H1 (cell line): ENCODE data around the gene CYTIP. TPM values are rescaled to one million over a fixed set of nuclear protein-coding genes. Genes with fewer than 3 reads are reported as not detected.

ENCODE experiments used
- CTCF ChIA-PET: fragments of 300-600 bp; sonication (Branson Sonifier 250); formaldehyde crosslinking; loops from one replicate; lab custom pipeline; 2021; ENCODE audit not compliant: partially characterized antibody; lab: Charles Lee
- POLR2A ChIA-PET: fragments of 300-600 bp; sonication (Branson Sonifier 250); formaldehyde crosslinking; loops from one replicate; lab custom pipeline; 2021; ENCODE audit warnings: inconsistent platforms; ENCODE audit not compliant: partially characterized antibody; lab: Charles Lee
- DNase-seq, 2 experiments: peaks; one replicate each; pipeline versions ENCODE4 v3.0.0 to v3.0.0-alpha.2; 2010 to 2022; ENCODE audit warnings: low spot score in 2 of 2, low read depth in 1 of 2, mixed read lengths in 1 of 2
- FAIRE-seq: peaks from 2 replicates; lab custom pipeline; 2011; peaks lifted over from hg19 to GRCh38; lab: Jason Lieb, UNC
- H2AFZ ChIP-seq: 2 replicates; pipeline ENCODE4 v1.8.1; 2012; ENCODE audit warnings: low read length, inconsistent platforms
- H2AK5ac ChIP-seq: 2 replicates; pipeline ENCODE4 v1.6.1; 2013; ENCODE audit warnings: low read depth, low read length
- H2BK120ac ChIP-seq: replicated peaks from 2 replicates; pipeline ENCODE3; 2013; ENCODE audit warnings: low read depth, low read length, inconsistent platforms
- H2BK12ac ChIP-seq: 2 replicates; pipeline ENCODE4 v1.6.1; 2013; ENCODE audit warnings: low read depth, low read length
- H2BK15ac ChIP-seq: 2 replicates; pipeline ENCODE4 v1.6.1; 2013; ENCODE audit warnings: low read length
- H2BK20ac ChIP-seq: 2 replicates; pipeline ENCODE4 v1.6.1; 2013; ENCODE audit warnings: low read length
- H2BK5ac ChIP-seq: 2 replicates; pipeline ENCODE4 v1.6.1; 2013; ENCODE audit warnings: low read depth, low read length
- H3K14ac ChIP-seq: 2 replicates; pipeline ENCODE4 v1.6.1; 2013; ENCODE audit warnings: inconsistent platforms; ENCODE audit not compliant: insufficient read length
- H3K18ac ChIP-seq: 2 replicates; pipeline ENCODE4 v1.6.1; 2013; ENCODE audit warnings: low read length; ENCODE audit errors: extremely low read depth
- H3K23ac ChIP-seq: 2 replicates; pipeline ENCODE4 v1.6.1; 2013; ENCODE audit warnings: inconsistent platforms; ENCODE audit not compliant: insufficient read length
- H3K23me2 ChIP-seq: 2 replicates; pipeline ENCODE4 v1.6.1; 2013; ENCODE audit warnings: low read depth, low read length
- H3K27ac ChIP-seq: 2 replicates; pipeline ENCODE4 v1.6.1; 2011; ENCODE audit warnings: low read depth, low read length, inconsistent platforms
- H3K27me3 ChIP-seq, 4 experiments: replicated peaks in 1 of 4; 1 replicate in 1 of 4; 2 replicates in 3 of 4; pipeline versions ENCODE4 v1.6.1 to v1.8.1; 2011 to 2013; ENCODE audit warnings: low read length in 3 of 4, mild to moderate bottlenecking in 3 of 4, inconsistent platforms in 2 of 4, mixed read lengths in 2 of 4, moderate library complexity in 1 of 4; ENCODE audit not compliant: control insufficient read depth in 3 of 4, insufficient read depth in 3 of 4; ENCODE audit errors: extremely low read depth in 1 of 4
- H3K36me3 ChIP-seq, 4 experiments: 2 replicates each; pipeline versions ENCODE4 v1.6.1 to v1.8.1; 2011 to 2013; ENCODE audit warnings: mild to moderate bottlenecking in 4 of 4, low read length in 3 of 4, moderate library complexity in 2 of 4, control low read depth in 1 of 4, inconsistent platforms in 1 of 4; ENCODE audit not compliant: insufficient read depth in 4 of 4, control insufficient read depth in 2 of 4
- H3K4ac ChIP-seq: replicated peaks from 2 replicates; pipeline ENCODE3; 2013; ENCODE audit warnings: low read length, low read depth, mixed read lengths, inconsistent platforms; ENCODE audit not compliant: insufficient read length
- H3K4me1 ChIP-seq, 4 experiments: replicated peaks in 1 of 4; 1 replicate in 1 of 4; 2 replicates in 3 of 4; pipeline versions ENCODE4 v1.6.1 to v1.8.1; 2011 to 2013; ENCODE audit warnings: low read length in 3 of 4, inconsistent platforms in 2 of 4, mixed read lengths in 1 of 4; ENCODE audit not compliant: insufficient read depth in 4 of 4, control insufficient read depth in 3 of 4
- H3K4me2 ChIP-seq, 2 experiments: 2 replicates each; pipeline versions ENCODE4 v1.6.1 to v1.8.1; 2011 to 2013; ENCODE audit warnings: low read depth in 2 of 2, low read length in 2 of 2, control low read depth in 1 of 2, inconsistent platforms in 1 of 2, mild to moderate bottlenecking in 1 of 2; ENCODE audit not compliant: insufficient read depth in 1 of 2
- H3K4me3 ChIP-seq, 4 experiments: fragments of 200-600, 300-600 bp in 1 of 4; sonication (generic), shearing (Covaris generic), sonication (Bioruptor Twin) in 1 of 4; 2 replicates each; pipeline versions ENCODE4 v1.5.1 to v1.8.1; 2011 to 2016; ENCODE audit warnings: low read length in 4 of 4, low read depth in 3 of 4, control low read depth in 2 of 4, inconsistent platforms in 2 of 4, mild to moderate bottlenecking in 2 of 4, mixed read lengths in 1 of 4, moderate library complexity in 1 of 4; ENCODE audit not compliant: insufficient read depth in 2 of 4; ENCODE audit errors: extremely low read depth in 1 of 4
- H3K56ac ChIP-seq: replicated peaks from 2 replicates; pipeline ENCODE3; 2013; ENCODE audit warnings: low read depth, mild to moderate bottlenecking, mixed read lengths, low read length, inconsistent platforms; ENCODE audit not compliant: insufficient read length
- H3K79me1 ChIP-seq: 2 replicates; pipeline ENCODE4 v1.6.1; 2013; ENCODE audit warnings: low read depth, low read length, control low read depth
- H3K79me2 ChIP-seq, 2 experiments: 2 replicates each; pipeline versions ENCODE4 v1.6.1 to v1.8.1; 2012 to 2013; ENCODE audit warnings: low read length in 2 of 2, mild to moderate bottlenecking in 2 of 2, inconsistent platforms in 1 of 2; ENCODE audit not compliant: insufficient read depth in 2 of 2, control insufficient read depth in 1 of 2
- H3K9ac ChIP-seq, 4 experiments: replicated peaks in 1 of 4; 1 replicate in 1 of 4; 2 replicates in 3 of 4; pipeline versions ENCODE4 v1.6.1 to v1.8.1; 2011 to 2013; ENCODE audit warnings: low read depth in 3 of 4, low read length in 3 of 4, control low read depth in 2 of 4, mild to moderate bottlenecking in 2 of 4, moderate library complexity in 2 of 4, inconsistent platforms in 1 of 4; ENCODE audit errors: extremely low read depth in 1 of 4
- H3K9me3 ChIP-seq, 2 experiments: 2 replicates each; pipeline versions ENCODE4 v1.6.1 to v1.8.1; 2012 to 2013; ENCODE audit warnings: mild to moderate bottlenecking in 2 of 2, moderate library complexity in 2 of 2, control low read depth in 1 of 2, inconsistent platforms in 1 of 2, low read depth in 1 of 2, low read length in 1 of 2, mixed read lengths in 1 of 2; ENCODE audit not compliant: insufficient read depth in 2 of 2
- H4K20me1 ChIP-seq, 2 experiments: replicated peaks in 1 of 2; 2 replicates each; pipeline versions ENCODE3 to v1.8.1; 2011 to 2013; ENCODE audit warnings: inconsistent platforms in 2 of 2, low read length in 2 of 2, mild to moderate bottlenecking in 1 of 2; ENCODE audit not compliant: insufficient read depth in 2 of 2, control insufficient read depth in 1 of 2
- H4K5ac ChIP-seq: 2 replicates; pipeline ENCODE4 v1.6.1; 2013; ENCODE audit warnings: low read length, low read depth, mixed read lengths, inconsistent platforms; ENCODE audit not compliant: insufficient read length
- H4K8ac ChIP-seq: 2 replicates; pipeline ENCODE4 v1.8.0; 2013; ENCODE audit warnings: mild to moderate bottlenecking, moderate library complexity, low read length, inconsistent platforms; ENCODE audit not compliant: insufficient read depth; ENCODE audit errors: extremely low read depth
- H4K91ac ChIP-seq: replicated peaks from 2 replicates; pipeline ENCODE3; 2013; ENCODE audit warnings: low read length, mixed read lengths, inconsistent platforms; ENCODE audit not compliant: insufficient read length
- CBX5 ChIP-seq: fragments of 300-800, 300-1000 bp; sonication (generic); IDR thresholded peaks from 2 replicates; pipeline ENCODE4 v1.7.1; 2016; ENCODE audit warnings: antibody characterized with exemption, low read length, low read depth
- CHD2 ChIP-seq: IDR thresholded peaks from 2 replicates; pipeline ENCODE4 v1.6.1; 2012; ENCODE audit warnings: low read length, improper control_type of control experiment
- EGR1 ChIP-seq: IDR thresholded peaks from 2 replicates; pipeline ENCODE4 v1.6.1; 2011; ENCODE audit warnings: low read depth, low read length, borderline replicate concordance
- HDAC6 ChIP-seq: IDR thresholded peaks from one replicate; pipeline ENCODE4 v1.7.1; 2012; ENCODE audit warnings: low read depth, mild to moderate bottlenecking, inconsistent platforms, low read length, moderate library complexity
- POLR2A ChIP-seq, 2 experiments: IDR thresholded peaks; 1 replicate in 1 of 2; 2 replicates in 1 of 2; pipeline ENCODE4 v1.6.1; 2011; ENCODE audit warnings: low read depth in 2 of 2, low read length in 2 of 2, mild to moderate bottlenecking in 2 of 2; ENCODE audit errors: control extremely low read depth in 1 of 2
- SIX5 ChIP-seq: IDR thresholded peaks from 2 replicates; pipeline ENCODE4 v1.6.1; 2011; ENCODE audit warnings: mild to moderate bottlenecking, low read depth, low read length
- SP2 ChIP-seq: IDR thresholded peaks from 2 replicates; pipeline ENCODE4 v1.6.1; 2012; ENCODE audit warnings: mild to moderate bottlenecking, low read length, inconsistent platforms
- SP4 ChIP-seq: IDR thresholded peaks from 2 replicates; pipeline ENCODE4 v1.6.1; 2012; ENCODE audit warnings: low read length, inconsistent platforms
- TAF7 ChIP-seq: optimal IDR thresholded peaks from 2 replicates; pipeline ENCODE3; 2011; ENCODE audit warnings: low read depth, mild to moderate bottlenecking, inconsistent platforms, low read length, moderate library complexity, borderline replicate concordance
- TBP ChIP-seq: IDR thresholded peaks from 2 replicates; pipeline ENCODE4 v1.6.1; 2011; ENCODE audit warnings: low read depth, low read length, improper control_type of control experiment
- YY1 ChIP-seq: IDR thresholded peaks from 2 replicates; pipeline ENCODE4 v1.6.1; 2011; ENCODE audit warnings: low read depth, mild to moderate bottlenecking, low read length
- WGBS, 2 experiments: shearing (Covaris generic) in 1 of 2; methylation state at CpG; one replicate each; pipeline versions ENCODE4 v1.1.6 to v1.1.7; 2013 to 2015; ENCODE audit warnings: low lambda C conversion rate in 2 of 2, mixed read lengths in 2 of 2, inconsistent platforms in 1 of 2, low coverage in 1 of 2, missing lambda C conversion rate in 1 of 2; ENCODE audit not compliant: insufficient replicate concordance in 2 of 2, insufficient coverage in 1 of 2, insufficient read length in 1 of 2; ENCODE audit errors: extremely low coverage in 1 of 2, missing lambda C conversion rate in 1 of 2; 5-methylcytosine and 5-hydroxymethylcytosine counted together
- polyA plus RNA-seq, 7 experiments: library from polyadenylated mRNA; depleted of rRNA in 3 of 7; stranded (reverse) in 5 of 7; unstranded in 2 of 7; fragments of >200 nt in 5 of 7; fragments of 200-250 nt in 2 of 7; gene quantifications; 1 replicate in 5 of 7; 2 replicates in 1 of 7; 4 replicates in 1 of 7; pipeline versions ENCODE4 v1.2.1 to v1.2.3, GENCODE V29; 2011 to 2013; ENCODE audit warnings: missing spikeins in 2 of 7, mixed read lengths in 2 of 7
- total RNA-seq: library from RNA; stranded (reverse); fragmentation: NEBNext Ultra II Directional; extraction: Animal tissue kit (Norgen Biotek cat#: 25700); gene quantifications from 2 replicates; pipeline ENCODE4 v1.2.1, GENCODE V29; 2021
- TF ChIP-seq, protein P1 (sequence below): IDR thresholded peaks from 2 replicates; pipeline ENCODE4 v1.6.1; 2012; ENCODE audit warnings: low read length, inconsistent platforms

Gene CYTIP
- total and polyA plus RNA-seq, 2 of the 8 experiments (the other 6 are each of a cell fraction or from before 2014, with no cell fraction given), result 0.12 TPM; not detected in 1

DNA sequence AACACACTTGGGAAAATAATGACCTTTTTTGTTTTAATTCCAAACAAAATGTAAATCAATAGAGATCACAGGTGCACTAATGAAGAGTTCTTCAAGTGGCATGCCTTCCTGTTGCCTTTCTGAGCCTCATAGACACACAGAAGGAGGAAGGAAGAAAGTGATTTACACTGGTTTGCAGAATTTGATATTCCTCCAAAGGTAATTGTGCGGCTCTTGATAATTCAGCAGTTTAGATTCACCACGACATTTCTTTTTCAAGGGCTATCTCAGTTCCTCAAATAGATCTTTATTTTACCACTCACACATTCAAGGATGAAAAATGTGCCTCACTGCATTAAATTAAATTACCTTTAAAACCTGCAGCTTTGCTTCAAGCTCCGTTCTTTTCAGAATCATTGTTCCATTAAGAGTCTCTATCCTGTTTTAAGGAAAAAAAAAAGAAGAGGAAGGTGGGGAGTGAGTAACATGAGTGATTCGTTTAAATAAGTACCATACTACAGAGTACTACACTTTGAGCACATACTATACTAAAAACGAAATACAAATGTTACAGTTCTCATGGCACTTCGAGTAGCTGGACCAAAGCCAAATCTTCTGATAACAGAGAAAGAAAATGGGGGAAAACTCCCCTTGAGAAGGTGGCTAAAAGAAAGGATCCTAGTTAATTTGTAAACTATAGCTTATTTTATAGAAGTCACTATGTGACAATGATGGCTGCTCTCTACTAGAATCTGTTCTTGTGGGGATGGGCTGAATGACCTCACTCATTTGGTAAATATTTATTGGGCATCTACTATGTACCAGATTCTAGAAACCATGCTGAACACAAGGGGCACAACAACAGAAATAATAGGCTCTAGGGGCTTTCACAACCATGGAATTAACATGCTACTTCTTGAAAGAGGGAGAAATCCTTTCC, 16.6 kb downstream of the CYTIP start:
- Histone ChIP-seq H3K36me3 (no peaks in the 10 kb centered on the region), H2BK15ac (no peak overlapping the region), H2BK20ac (no peak overlapping the region), H3K4ac (no peak overlapping the region), H3K79me1 (no peaks in the 10 kb centered on the region), H3K56ac (no peak overlapping the region), H3K4me2 (no peak overlapping the region), H4K20me1 (no peaks in the 10 kb centered on the region), H3K9ac (no peak overlapping the region), H3K4me1 (no peaks in the 10 kb centered on the region), H2AK5ac (no peak overlapping the region), H2BK120ac (no peak overlapping the region), H3K27me3 (no peaks in the 10 kb centered on the region), H4K8ac (no peak overlapping the region), H2BK12ac (no peak overlapping the region), H3K14ac (no peak overlapping the region), H3K18ac (no peak overlapping the region), H3K9me3 (no peaks in the 10 kb centered on the region), H4K5ac (no peak overlapping the region), H2AFZ (no peak overlapping the region), H4K91ac (no peak overlapping the region), H3K27ac (no peak overlapping the region), H3K4me3 (no peak overlapping the region), H3K79me2 (no peaks in the 10 kb centered on the region), H2BK5ac (no peak overlapping the region), H3K23ac (no peak overlapping the region), H3K23me2 (no peaks in the 10 kb centered on the region)
- POLR2A ChIA-PET, result no interaction called here
- DNase-seq (no peak), FAIRE-seq (no peak)
- CTCF ChIA-PET, result interaction anchor here (0.8 kb wide), 1 partner anchor 103 kb away, joined by 3 read pairs; no protein-coding TSS in a partner anchor
- 91% methylated on average over 6 of the region's 6 CpGs; no CpG with 5 or more reads in 1 of the 2 experiments for WGBS, 2 experiments
- TF ChIP-seq POLR2A (IDR thresholded peaks at IDR 0.05; ENCODE audit: control extremely low read depth in 1 of 2, low read depth in 2 of 2, low read length in 2 of 2) (no peak), SP4 (no peak), EGR1 (no peak), CHD2 (no peak), TAF7 (no peak), HDAC6 (no peak), SP2 (no peak), CBX5 (no peak), SIX5 (no peak), YY1 (no peak), TBP (no peak)
- TF ChIP-seq, protein P1, sequence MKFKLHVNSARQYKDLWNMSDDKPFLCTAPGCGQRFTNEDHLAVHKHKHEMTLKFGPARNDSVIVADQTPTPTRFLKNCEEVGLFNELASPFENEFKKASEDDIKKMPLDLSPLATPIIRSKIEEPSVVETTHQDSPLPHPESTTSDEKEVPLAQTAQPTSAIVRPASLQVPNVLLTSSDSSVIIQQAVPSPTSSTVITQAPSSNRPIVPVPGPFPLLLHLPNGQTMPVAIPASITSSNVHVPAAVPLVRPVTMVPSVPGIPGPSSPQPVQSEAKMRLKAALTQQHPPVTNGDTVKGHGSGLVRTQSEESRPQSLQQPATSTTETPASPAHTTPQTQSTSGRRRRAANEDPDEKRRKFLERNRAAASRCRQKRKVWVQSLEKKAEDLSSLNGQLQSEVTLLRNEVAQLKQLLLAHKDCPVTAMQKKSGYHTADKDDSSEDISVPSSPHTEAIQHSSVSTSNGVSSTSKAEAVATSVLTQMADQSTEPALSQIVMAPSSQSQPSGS, result no peak
